CD4-positive, alpha-beta T cell (primary cell): ENCODE measurements around the gene ACAD8. TPM values are rescaled to one million over a fixed set of nuclear protein-coding genes. Genes with fewer than 3 reads are reported as not detected.

Source experiments
- ATAC-seq: fragments of 200-7000 bp; cut with Tn5 transposase; one replicate; pipeline ENCODE4 v1.10.0; 2022; ENCODE audit warnings: mild to moderate bottlenecking; ENCODE audit not compliant: poor library complexity
- CTCF ChIA-PET: fragments of 350-600 bp; sonication (Branson Sonifier 250); formaldehyde crosslinking; loops from one replicate; lab custom pipeline; 2021; ENCODE audit warnings: antibody characterized with exemption, inconsistent platforms; lab: Charles Lee
- POLR2A ChIA-PET: fragments of 350-600 bp; sonication (Branson Sonifier 250); formaldehyde crosslinking; loops from one replicate; lab custom pipeline; 2021; ENCODE audit warnings: antibody characterized with exemption, inconsistent platforms; lab: Charles Lee
- DNase-seq, 14 experiments: peaks; one replicate each; pipeline ENCODE4 v3.0.0-alpha.2; 2013 to 2020; ENCODE audit warnings: mixed read lengths in 2 of 14
- H3K27ac ChIP-seq, 2 donors: one replicate each; pipeline versions ENCODE4 v1.5.1 to v1.7.0; 2013; ENCODE audit warnings: low read length in 2 of 2, low read depth in 1 of 2, mild to moderate bottlenecking in 1 of 2
- H3K27me3 ChIP-seq, 2 experiments: 1 replicate in 1 of 2; 2 replicates in 1 of 2; pipeline versions ENCODE4 v1.6.1 to v1.7.0; 2013; ENCODE audit warnings: low read length in 2 of 2, control low read depth in 1 of 2, mild to moderate bottlenecking in 1 of 2, moderate library complexity in 1 of 2; ENCODE audit not compliant: insufficient read depth in 2 of 2, control insufficient read depth in 1 of 2
- H3K36me3 ChIP-seq: one replicate; pipeline ENCODE4 v1.6.1; 2013; ENCODE audit warnings: low read length, control low read depth; ENCODE audit not compliant: insufficient read depth
- H3K4me1 ChIP-seq: one replicate; pipeline ENCODE4 v1.6.1; 2013; ENCODE audit warnings: low read length, control low read depth; ENCODE audit not compliant: insufficient read depth
- H3K4me3 ChIP-seq: one replicate; pipeline ENCODE4 v1.5.1; 2013; ENCODE audit warnings: mild to moderate bottlenecking, low read length, moderate library complexity
- H3K9me3 ChIP-seq, 2 experiments: 1 replicate in 1 of 2; 2 replicates in 1 of 2; pipeline versions ENCODE4 v1.6.1 to v1.7.0; 2013; ENCODE audit warnings: low read length in 2 of 2, mild to moderate bottlenecking in 2 of 2, control low read depth in 1 of 2, moderate library complexity in 1 of 2; ENCODE audit not compliant: control insufficient read depth in 1 of 2, insufficient read depth in 1 of 2
- H3K27ac Mint-ChIP-seq: one replicate; pipeline ENCODE4 v1.8.0; 2020; ENCODE audit warnings: mixed read lengths
- H3K27me3 Mint-ChIP-seq: one replicate; pipeline ENCODE4 v1.8.0; 2021; ENCODE audit warnings: mixed read lengths
- H3K36me3 Mint-ChIP-seq: one replicate; pipeline ENCODE4 v1.8.0; 2021; ENCODE audit warnings: low read depth, mixed read lengths
- H3K4me1 Mint-ChIP-seq: one replicate; pipeline ENCODE4 v1.8.0; 2021; ENCODE audit warnings: low read depth, mixed read lengths
- H3K4me3 Mint-ChIP-seq: one replicate; pipeline ENCODE4 v1.8.0; 2020; ENCODE audit warnings: mild to moderate bottlenecking, mixed read lengths
- H3K9me3 Mint-ChIP-seq: one replicate; pipeline ENCODE4 v1.8.0; 2020; ENCODE audit warnings: mixed read lengths
- intact Hi-C, 2 experiments: fragments of 100-400 bp; cut with DNase I in 1 of 2; cut with micrococcal nuclease in 1 of 2; formaldehyde crosslinking; loops; one replicate each; pipeline versions ENCODE4 v1.15.1 to v1.9.0; 2023 to 2025; cut with DNase I, micrococcal nuclease
- total RNA-seq, 174 experiments: library from RNA in 2 of 174; stranded (reverse) in 2 of 174; gene quantifications; one replicate each; pipeline ENCODE4 v1.2.3 and lab custom pipeline; 2021 to 2026
- TF ChIP-seq, protein P1 (sequence below): fragments of 200-600 bp; IDR thresholded peaks from one replicate; pipeline ENCODE4 v1.8.0; 2022; ENCODE audit warnings: antibody characterized with exemption, mild to moderate bottlenecking

The ACAD8 gene
- total RNA-seq, 2 experiments from 2014 or later, result 15.0 to 16.3 TPM

DNA sequence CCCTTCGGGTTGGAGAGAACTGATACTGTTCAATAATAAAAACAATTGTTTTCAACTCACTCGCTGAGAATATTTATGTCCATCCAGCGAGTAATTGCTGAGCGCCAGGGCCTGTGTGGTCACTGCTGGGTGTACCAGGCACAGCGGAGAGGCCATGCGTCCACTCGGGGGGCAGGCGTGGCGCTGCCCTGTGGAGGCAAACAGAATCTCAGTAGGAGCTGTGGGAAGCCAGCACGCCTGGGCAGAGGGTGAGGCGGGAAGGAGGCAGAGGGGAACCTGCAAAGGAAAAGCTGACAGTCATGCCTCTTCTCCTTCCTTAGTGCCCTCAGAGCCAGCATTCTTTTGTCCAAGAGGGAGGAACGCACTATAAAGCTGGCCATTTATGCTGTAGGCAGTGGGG is 34.2 kb downstream of the ACAD8 start:
- no peaks in the 10 kb centered on the region for H3K36me3 ChIP-seq
- ATAC-seq (no peak), DNase-seq (no peak)
- no peaks in the 10 kb centered on the region for H3K36me3 Mint-ChIP-seq
- no peaks in the 10 kb centered on the region for H3K4me1 Mint-ChIP-seq
- TF ChIP-seq, protein P1, sequence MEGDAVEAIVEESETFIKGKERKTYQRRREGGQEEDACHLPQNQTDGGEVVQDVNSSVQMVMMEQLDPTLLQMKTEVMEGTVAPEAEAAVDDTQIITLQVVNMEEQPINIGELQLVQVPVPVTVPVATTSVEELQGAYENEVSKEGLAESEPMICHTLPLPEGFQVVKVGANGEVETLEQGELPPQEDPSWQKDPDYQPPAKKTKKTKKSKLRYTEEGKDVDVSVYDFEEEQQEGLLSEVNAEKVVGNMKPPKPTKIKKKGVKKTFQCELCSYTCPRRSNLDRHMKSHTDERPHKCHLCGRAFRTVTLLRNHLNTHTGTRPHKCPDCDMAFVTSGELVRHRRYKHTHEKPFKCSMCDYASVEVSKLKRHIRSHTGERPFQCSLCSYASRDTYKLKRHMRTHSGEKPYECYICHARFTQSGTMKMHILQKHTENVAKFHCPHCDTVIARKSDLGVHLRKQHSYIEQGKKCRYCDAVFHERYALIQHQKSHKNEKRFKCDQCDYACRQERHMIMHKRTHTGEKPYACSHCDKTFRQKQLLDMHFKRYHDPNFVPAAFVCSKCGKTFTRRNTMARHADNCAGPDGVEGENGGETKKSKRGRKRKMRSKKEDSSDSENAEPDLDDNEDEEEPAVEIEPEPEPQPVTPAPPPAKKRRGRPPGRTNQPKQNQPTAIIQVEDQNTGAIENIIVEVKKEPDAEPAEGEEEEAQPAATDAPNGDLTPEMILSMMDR, result no peak
- H3K27me3 Mint-ChIP-seq, result no peaks in the 10 kb centered on the region
- no peaks in the 10 kb centered on the region for H3K9me3 Mint-ChIP-seq
- no peak overlapping the region for H3K27ac ChIP-seq
- H3K4me3 ChIP-seq, result no peak overlapping the region
- intact Hi-C loops, result no loop called here
- no peak overlapping the region for H3K4me3 Mint-ChIP-seq
- H3K27me3 ChIP-seq, result no peaks in the 10 kb centered on the region
- no peaks in the 10 kb centered on the region for H3K4me1 ChIP-seq
- ChIA-PET CTCF (no interaction called here), POLR2A (interaction anchor here (1.2 kb wide), 1 partner anchor 11 kb away, joined by 4 read pairs; the partner anchor contains the start of gene GLB1L3)
- no peak overlapping the region for H3K27ac Mint-ChIP-seq
- H3K9me3 ChIP-seq, result no peaks in the 10 kb centered on the region

DNA sequence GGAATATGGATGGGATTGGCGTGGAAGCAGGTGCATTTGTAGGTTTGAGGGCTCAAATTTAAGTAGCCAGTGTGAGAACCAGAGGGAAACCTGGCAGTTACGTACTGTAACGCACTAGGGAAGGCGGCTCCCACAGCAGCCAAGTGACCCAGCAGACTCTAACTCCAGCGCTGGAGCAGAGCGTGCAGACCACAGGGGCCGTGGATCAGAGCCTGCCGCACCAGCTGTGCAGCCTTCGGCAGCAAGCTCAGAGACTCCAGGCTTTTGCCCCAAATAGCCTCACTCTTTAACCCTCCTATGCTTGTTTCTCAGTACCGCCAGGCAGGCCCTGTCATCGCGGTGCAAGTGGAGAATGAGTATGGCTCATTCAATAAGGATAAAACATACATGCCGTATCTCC is 35.1 kb downstream of the ACAD8 start:
- Histone ChIP-seq H3K4me1 (no peaks in the 10 kb centered on the region), H3K9me3 (no peaks in the 10 kb centered on the region), H3K36me3 (no peaks in the 10 kb centered on the region), H3K4me3 (no peak overlapping the region), H3K27me3 (no peaks in the 10 kb centered on the region), H3K27ac (no peak overlapping the region)
- TF ChIP-seq, protein P1, result no peak
- no peaks in the 10 kb centered on the region for H3K36me3 Mint-ChIP-seq
- H3K9me3 Mint-ChIP-seq, result no peaks in the 10 kb centered on the region
- intact Hi-C loops, result no loop called here
- no peak overlapping the region for H3K27ac Mint-ChIP-seq
- H3K4me1 Mint-ChIP-seq, result no peaks in the 10 kb centered on the region
- no peak overlapping the region for H3K4me3 Mint-ChIP-seq
- DNase-seq, result no peak
- ChIA-PET CTCF (no interaction called here), POLR2A (interaction anchor here (1.2 kb wide), 1 partner anchor 12 kb away, joined by 4 read pairs; the partner anchor contains the start of gene GLB1L3)
- ATAC-seq, result no peak
- no peaks in the 10 kb centered on the region for H3K27me3 Mint-ChIP-seq

DNA sequence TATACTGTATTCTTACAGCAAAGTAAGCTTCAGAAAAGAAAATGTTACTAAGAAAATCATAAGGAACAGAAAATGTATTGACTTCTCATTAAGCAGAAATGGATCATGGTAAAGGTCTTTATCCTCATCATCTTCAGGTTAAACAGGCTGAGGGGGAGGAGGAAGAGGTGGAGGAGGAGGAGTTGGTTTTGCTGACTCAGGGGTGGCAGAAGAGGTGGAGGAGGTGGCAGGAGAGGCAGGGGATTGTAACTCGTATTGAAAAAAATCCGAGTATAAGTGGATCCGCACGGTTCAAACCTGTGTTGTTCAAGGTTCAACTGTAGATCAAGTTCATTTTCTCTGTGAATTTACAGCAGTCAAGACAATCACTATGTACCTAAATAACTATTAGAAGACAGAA is 35.8 kb downstream of the ACAD8 start:
- no peaks in the 10 kb centered on the region for H3K36me3 Mint-ChIP-seq
- Histone ChIP-seq H3K4me1 (no peaks in the 10 kb centered on the region), H3K4me3 (no peak overlapping the region), H3K36me3 (no peaks in the 10 kb centered on the region), H3K27me3 (no peaks in the 10 kb centered on the region), H3K9me3 (no peaks in the 10 kb centered on the region), H3K27ac (no peak overlapping the region)
- no peaks in the 10 kb centered on the region for H3K4me1 Mint-ChIP-seq
- H3K27ac Mint-ChIP-seq, result no peak overlapping the region
- H3K4me3 Mint-ChIP-seq, result no peak overlapping the region
- ATAC-seq, result no peak
- H3K27me3 Mint-ChIP-seq, result no peaks in the 10 kb centered on the region
- intact Hi-C loops, result no loop called here
- CTCF ChIA-PET, result no interaction called here
- no peaks in the 10 kb centered on the region for H3K9me3 Mint-ChIP-seq
- DNase-seq, result no peak
- POLR2A ChIA-PET, result no interaction called here
- TF ChIP-seq, protein P1, result no peak
